ENCODE results near the gene LMAN2.

- TF ChIP-seq, protein P1, sequence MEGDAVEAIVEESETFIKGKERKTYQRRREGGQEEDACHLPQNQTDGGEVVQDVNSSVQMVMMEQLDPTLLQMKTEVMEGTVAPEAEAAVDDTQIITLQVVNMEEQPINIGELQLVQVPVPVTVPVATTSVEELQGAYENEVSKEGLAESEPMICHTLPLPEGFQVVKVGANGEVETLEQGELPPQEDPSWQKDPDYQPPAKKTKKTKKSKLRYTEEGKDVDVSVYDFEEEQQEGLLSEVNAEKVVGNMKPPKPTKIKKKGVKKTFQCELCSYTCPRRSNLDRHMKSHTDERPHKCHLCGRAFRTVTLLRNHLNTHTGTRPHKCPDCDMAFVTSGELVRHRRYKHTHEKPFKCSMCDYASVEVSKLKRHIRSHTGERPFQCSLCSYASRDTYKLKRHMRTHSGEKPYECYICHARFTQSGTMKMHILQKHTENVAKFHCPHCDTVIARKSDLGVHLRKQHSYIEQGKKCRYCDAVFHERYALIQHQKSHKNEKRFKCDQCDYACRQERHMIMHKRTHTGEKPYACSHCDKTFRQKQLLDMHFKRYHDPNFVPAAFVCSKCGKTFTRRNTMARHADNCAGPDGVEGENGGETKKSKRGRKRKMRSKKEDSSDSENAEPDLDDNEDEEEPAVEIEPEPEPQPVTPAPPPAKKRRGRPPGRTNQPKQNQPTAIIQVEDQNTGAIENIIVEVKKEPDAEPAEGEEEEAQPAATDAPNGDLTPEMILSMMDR (IDR thresholded peaks at IDR 0.05 in 2 of 3, conservative IDR thresholded peaks at IDR 0.05 in 1 of 3; ENCODE audit: borderline replicate concordance in 1 of 3, insufficient read depth in 1 of 3, low read depth in 2 of 3, low read length in 2 of 3), result no peak
- TF ChIP-seq, protein P2, sequence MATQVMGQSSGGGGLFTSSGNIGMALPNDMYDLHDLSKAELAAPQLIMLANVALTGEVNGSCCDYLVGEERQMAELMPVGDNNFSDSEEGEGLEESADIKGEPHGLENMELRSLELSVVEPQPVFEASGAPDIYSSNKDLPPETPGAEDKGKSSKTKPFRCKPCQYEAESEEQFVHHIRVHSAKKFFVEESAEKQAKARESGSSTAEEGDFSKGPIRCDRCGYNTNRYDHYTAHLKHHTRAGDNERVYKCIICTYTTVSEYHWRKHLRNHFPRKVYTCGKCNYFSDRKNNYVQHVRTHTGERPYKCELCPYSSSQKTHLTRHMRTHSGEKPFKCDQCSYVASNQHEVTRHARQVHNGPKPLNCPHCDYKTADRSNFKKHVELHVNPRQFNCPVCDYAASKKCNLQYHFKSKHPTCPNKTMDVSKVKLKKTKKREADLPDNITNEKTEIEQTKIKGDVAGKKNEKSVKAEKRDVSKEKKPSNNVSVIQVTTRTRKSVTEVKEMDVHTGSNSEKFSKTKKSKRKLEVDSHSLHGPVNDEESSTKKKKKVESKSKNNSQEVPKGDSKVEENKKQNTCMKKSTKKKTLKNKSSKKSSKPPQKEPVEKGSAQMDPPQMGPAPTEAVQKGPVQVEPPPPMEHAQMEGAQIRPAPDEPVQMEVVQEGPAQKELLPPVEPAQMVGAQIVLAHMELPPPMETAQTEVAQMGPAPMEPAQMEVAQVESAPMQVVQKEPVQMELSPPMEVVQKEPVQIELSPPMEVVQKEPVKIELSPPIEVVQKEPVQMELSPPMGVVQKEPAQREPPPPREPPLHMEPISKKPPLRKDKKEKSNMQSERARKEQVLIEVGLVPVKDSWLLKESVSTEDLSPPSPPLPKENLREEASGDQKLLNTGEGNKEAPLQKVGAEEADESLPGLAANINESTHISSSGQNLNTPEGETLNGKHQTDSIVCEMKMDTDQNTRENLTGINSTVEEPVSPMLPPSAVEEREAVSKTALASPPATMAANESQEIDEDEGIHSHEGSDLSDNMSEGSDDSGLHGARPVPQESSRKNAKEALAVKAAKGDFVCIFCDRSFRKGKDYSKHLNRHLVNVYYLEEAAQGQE (IDR thresholded peaks at IDR 0.05; ENCODE audit: low read depth), result no peak
Measured at GRCh38 chr5:177359860-177360259, 8.4 kb upstream of the LMAN2 start.
